ENCODE measurements around the gene TBX1. TPM values are rescaled to one million over a fixed set of nuclear protein-coding genes. Genes with fewer than 3 reads are reported as not detected.

TBX1 gene
- total RNA-seq, 1 experiment from 2014 or later, result 12.8 TPM

DNA sequence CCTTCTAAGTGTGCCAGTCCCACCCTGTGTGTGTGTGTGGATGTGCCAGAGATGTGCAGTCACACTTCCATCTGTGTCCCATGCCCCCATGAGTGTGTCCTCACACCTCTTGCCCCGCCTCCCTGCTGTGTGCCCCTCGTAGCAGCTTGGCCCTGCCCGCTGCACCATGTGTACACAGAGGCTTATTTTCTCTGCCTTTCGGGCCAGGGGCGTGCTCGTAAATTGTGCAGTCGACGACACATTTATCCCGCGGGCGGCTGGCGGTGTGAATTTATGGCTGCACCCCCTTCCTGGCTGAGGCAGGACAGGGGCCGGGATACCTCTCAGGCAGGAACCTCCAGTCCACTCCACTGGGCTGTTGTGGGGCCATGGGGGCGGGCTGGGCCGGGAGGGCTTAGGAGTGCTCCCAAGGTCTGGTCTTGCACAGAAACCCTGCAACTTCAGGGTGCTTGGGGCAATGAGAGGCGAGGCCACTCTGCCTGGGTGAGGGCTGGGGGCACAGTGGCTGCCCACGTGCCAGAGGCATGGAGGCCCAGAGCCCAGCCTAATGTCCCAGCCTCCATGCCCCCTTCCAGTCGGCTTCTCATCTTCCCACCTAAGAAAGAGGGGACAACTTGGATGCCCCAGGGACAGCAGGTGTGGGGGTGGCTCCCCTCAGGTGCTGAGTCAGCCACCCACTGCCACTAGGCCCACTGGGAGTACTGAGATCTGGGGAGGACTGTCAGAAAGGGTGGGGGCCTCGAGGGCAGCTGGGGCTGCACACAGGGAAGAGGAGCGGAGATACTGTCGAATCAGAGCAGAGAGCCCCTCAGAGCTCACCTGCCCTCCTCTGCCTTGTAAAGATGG is 24.7 kb upstream of the TBX1 start (continued):
- TF ChIP-seq PRDM15 (CRISPR knock-in tag; IDR thresholded peaks at IDR 0.05) (no peak), ZMAT4 (CRISPR knock-in tag; IDR thresholded peaks at IDR 0.05) (no peak), SOX15 (CRISPR knock-in tag; IDR thresholded peaks at IDR 0.05) (no peak), NR2C2 (CRISPR knock-in tag; IDR thresholded peaks at IDR 0.05) (no peak), FOXP4 (CRISPR knock-in tag; IDR thresholded peaks at IDR 0.05) (no peak), JUN (CRISPR knock-in tag; IDR thresholded peaks at IDR 0.05) (no peak)
- TF ChIP-seq, protein P1, sequence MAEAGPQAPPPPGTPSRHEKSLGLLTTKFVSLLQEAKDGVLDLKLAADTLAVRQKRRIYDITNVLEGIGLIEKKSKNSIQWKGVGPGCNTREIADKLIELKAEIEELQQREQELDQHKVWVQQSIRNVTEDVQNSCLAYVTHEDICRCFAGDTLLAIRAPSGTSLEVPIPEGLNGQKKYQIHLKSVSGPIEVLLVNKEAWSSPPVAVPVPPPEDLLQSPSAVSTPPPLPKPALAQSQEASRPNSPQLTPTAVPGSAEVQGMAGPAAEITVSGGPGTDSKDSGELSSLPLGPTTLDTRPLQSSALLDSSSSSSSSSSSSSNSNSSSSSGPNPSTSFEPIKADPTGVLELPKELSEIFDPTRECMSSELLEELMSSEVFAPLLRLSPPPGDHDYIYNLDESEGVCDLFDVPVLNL (CRISPR knock-in tag; IDR thresholded peaks at IDR 0.05; ENCODE audit: borderline replicate concordance, low read depth), result no peak

GRCh38 chr22:19737846-19738663 is 22.5 kb upstream of the TBX1 start:
- H3K9me3 Mint-ChIP-seq, result no peaks in the 10 kb centered on the region
- DNase-seq (ENCODE audit: low spot score) (no peak), ATAC-seq (no peak)
- H3K4me1 Mint-ChIP-seq, result no peaks in the 10 kb centered on the region
- ChIA-PET CTCF (interaction anchor here (0.8 kb wide), 1 partner anchor 172 kb away, joined by 5 read pairs; no protein-coding TSS in a partner anchor), POLR2A (no interaction called here)
- no peak overlapping the region for H3K27ac Mint-ChIP-seq
- H3K4me3 Mint-ChIP-seq, result no peak overlapping the region
- no peaks in the 10 kb centered on the region for H3K36me3 Mint-ChIP-seq
- no peaks in the 10 kb centered on the region for H3K27me3 Mint-ChIP-seq (ENCODE audit: low read depth)
- TF ChIP-seq STAT6 (CRISPR knock-in tag; conservative IDR thresholded peaks at IDR 0.05; ENCODE audit: low read depth) (no peak), ZNF138 (CRISPR knock-in tag; conservative IDR thresholded peaks at IDR 0.05) (no peak), SMAD4 (CRISPR knock-in tag; IDR thresholded peaks at IDR 0.05) (no peak), GABPB1 (CRISPR knock-in tag; IDR thresholded peaks at IDR 0.05) (no peak), OVOL2 (CRISPR knock-in tag; IDR thresholded peaks at IDR 0.05; ENCODE audit: borderline replicate concordance) (no peak), HMGA2 (CRISPR knock-in tag; IDR thresholded peaks at IDR 0.05) (no peak), ELF4 (CRISPR knock-in tag; IDR thresholded peaks at IDR 0.05; ENCODE audit: low read depth) (no peak), NR3C1 (CRISPR knock-in tag; conservative IDR thresholded peaks at IDR 0.05; ENCODE audit: low read depth) (no peak), PRRX2 (CRISPR knock-in tag; IDR thresholded peaks at IDR 0.05) (no peak), NFYB (CRISPR knock-in tag; conservative IDR thresholded peaks at IDR 0.05; ENCODE audit: low read depth) (no peak), E2F1 (CRISPR knock-in tag; IDR thresholded peaks at IDR 0.05) (no peak), NFATC4 (CRISPR knock-in tag; IDR thresholded peaks at IDR 0.05) (no peak)
- TF ChIP-seq, protein P2, sequence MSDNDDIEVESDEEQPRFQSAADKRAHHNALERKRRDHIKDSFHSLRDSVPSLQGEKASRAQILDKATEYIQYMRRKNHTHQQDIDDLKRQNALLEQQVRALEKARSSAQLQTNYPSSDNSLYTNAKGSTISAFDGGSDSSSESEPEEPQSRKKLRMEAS (CRISPR knock-in tag; IDR thresholded peaks at IDR 0.05), result no peak
- TF ChIP-seq, protein P3, sequence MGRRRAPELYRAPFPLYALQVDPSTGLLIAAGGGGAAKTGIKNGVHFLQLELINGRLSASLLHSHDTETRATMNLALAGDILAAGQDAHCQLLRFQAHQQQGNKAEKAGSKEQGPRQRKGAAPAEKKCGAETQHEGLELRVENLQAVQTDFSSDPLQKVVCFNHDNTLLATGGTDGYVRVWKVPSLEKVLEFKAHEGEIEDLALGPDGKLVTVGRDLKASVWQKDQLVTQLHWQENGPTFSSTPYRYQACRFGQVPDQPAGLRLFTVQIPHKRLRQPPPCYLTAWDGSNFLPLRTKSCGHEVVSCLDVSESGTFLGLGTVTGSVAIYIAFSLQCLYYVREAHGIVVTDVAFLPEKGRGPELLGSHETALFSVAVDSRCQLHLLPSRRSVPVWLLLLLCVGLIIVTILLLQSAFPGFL (CRISPR knock-in tag; IDR thresholded peaks at IDR 0.05; ENCODE audit: borderline replicate concordance), result no peak

Measured in WTC11 (cell line).